Measurements from ENCODE around the gene NCOR1. TPM values are rescaled to one million over a fixed set of nuclear protein-coding genes. Genes with fewer than 3 reads are reported as not detected.

The NCOR1 gene
- total RNA-seq, 1 donor from 2014 or later, result 129 TPM

GRCh38 chr17:16108386-16108785 lies 106.9 kb downstream of the NCOR1 start:
- DNase-seq (ENCODE audit: low read depth, low spot score), result no peak
- Mint-ChIP-seq H3K27ac (ENCODE audit: unreplicated experiment) (no peak overlapping the region), H3K9me3 (no peaks in the 10 kb centered on the region), H3K27me3 (ENCODE audit: low read depth) (no peaks in the 10 kb centered on the region), H3K4me1 (peaks cover 3% of the 10 kb centered on the region), H3K4me3 (no peak overlapping the region), H3K36me3 (ENCODE audit: low read depth) (peaks cover 30% of the 10 kb centered on the region)
- TF ChIP-seq CTCF (conservative IDR thresholded peaks at IDR 0.05), result no peak

GRCh38 chr17:16107165-16107770 lies 108.1 kb downstream of the NCOR1 start:
- no peak for DNase-seq (ENCODE audit: low read depth, low spot score)
- Mint-ChIP-seq H3K4me1 (peaks cover 3% of the 10 kb centered on the region), H3K36me3 (ENCODE audit: low read depth) (peaks cover 30% of the 10 kb centered on the region), H3K27ac (ENCODE audit: unreplicated experiment) (peak overlapping the region; percentile 81), H3K4me3 (no peak overlapping the region), H3K27me3 (ENCODE audit: low read depth) (no peaks in the 10 kb centered on the region), H3K9me3 (no peaks in the 10 kb centered on the region)
- no peak for TF ChIP-seq CTCF (conservative IDR thresholded peaks at IDR 0.05)

GRCh38 chr17:16106161-16106891 lies 109.0 kb downstream of the NCOR1 start:
- H3K4me3 Mint-ChIP-seq, result no peak overlapping the region
- H3K27me3 Mint-ChIP-seq (ENCODE audit: low read depth), result no peaks in the 10 kb centered on the region
- peaks cover 3% of the 10 kb centered on the region for H3K4me1 Mint-ChIP-seq
- DNase-seq (ENCODE audit: low read depth, low spot score), result no peak
- no peak overlapping the region for H3K27ac Mint-ChIP-seq (ENCODE audit: unreplicated experiment)
- peaks cover 31% of the 10 kb centered on the region for H3K36me3 Mint-ChIP-seq (ENCODE audit: low read depth)
- no peaks in the 10 kb centered on the region for H3K9me3 Mint-ChIP-seq
- no peak for TF ChIP-seq CTCF (conservative IDR thresholded peaks at IDR 0.05)

GRCh38 chr17:16104189-16104588 lies 111.1 kb downstream of the NCOR1 start:
- no peak overlapping the region for H3K4me3 Mint-ChIP-seq
- no peaks in the 10 kb centered on the region for H3K9me3 Mint-ChIP-seq
- DNase-seq (ENCODE audit: low read depth, low spot score), result no peak
- H3K27me3 Mint-ChIP-seq (ENCODE audit: low read depth), result no peaks in the 10 kb centered on the region
- peaks cover 38% of the 10 kb centered on the region for H3K36me3 Mint-ChIP-seq (ENCODE audit: low read depth)
- TF ChIP-seq CTCF (conservative IDR thresholded peaks at IDR 0.05), result no peak
- H3K4me1 Mint-ChIP-seq, result peaks cover 3% of the 10 kb centered on the region
- no peak overlapping the region for H3K27ac Mint-ChIP-seq (ENCODE audit: unreplicated experiment)

GRCh38 chr17:16101440-16101839 lies 113.9 kb downstream of the NCOR1 start:
- Mint-ChIP-seq H3K27ac (ENCODE audit: unreplicated experiment) (no peak overlapping the region), H3K4me3 (no peak overlapping the region), H3K36me3 (ENCODE audit: low read depth) (peaks cover 42% of the 10 kb centered on the region), H3K27me3 (ENCODE audit: low read depth) (no peaks in the 10 kb centered on the region), H3K4me1 (peaks cover 3% of the 10 kb centered on the region), H3K9me3 (no peaks in the 10 kb centered on the region)
- DNase-seq (ENCODE audit: low read depth, low spot score), result no peak
- no peak for TF ChIP-seq CTCF (conservative IDR thresholded peaks at IDR 0.05)

Data from neural crest cell (in vitro differentiated cells).